Measurements from ENCODE around the gene EMSY. TPM values are rescaled to one million over a fixed set of nuclear protein-coding genes. Genes with fewer than 3 reads are reported as not detected.

Gene EMSY
- total and polyA plus RNA-seq, 2 donors (not counting 3 experiments of a cell fraction or from before 2014, with no cell fraction given) = 18.3 to 25.7 TPM

DNA sequence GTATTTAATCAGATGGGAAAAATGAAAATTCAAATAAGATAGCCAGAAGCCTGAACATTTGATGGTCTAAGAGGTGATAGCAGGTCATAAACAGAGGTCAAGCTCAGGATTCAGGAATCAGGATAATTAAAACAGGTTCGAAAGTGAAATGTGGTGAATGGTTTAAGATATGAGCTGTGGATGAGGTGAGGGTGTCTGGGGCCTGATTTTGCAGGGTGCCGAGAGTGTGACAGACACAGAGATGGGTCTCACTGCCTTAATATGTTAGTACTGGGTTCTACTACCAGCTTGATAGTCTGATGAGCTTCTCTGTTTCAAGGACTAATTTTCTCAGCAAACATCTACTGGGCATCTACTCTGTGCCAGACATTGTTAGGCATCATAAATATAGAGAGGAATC is 19.9 kb upstream of the EMSY start:
- CTCF ChIA-PET = interaction anchor here (1.0 to 1.1 kb wide), 2 partner anchors 18 to 88 kb away, joined by 3 read pairs; no protein-coding TSS in a partner anchor
- POLR2A ChIA-PET = no interaction called here
- Histone ChIP-seq H4K20me1 (replicated peaks; ENCODE audit: control insufficient read depth, extremely low read depth, insufficient read depth, low read length) (no peaks in the 10 kb centered on the region), H3K36me3 (ENCODE audit: control insufficient read depth in 2 of 2, extremely low read depth in 1 of 2, insufficient read depth in 2 of 2, low read length in 2 of 2) (no peaks in the 10 kb centered on the region), H3K27me3 (ENCODE audit: control insufficient read depth in 2 of 2, insufficient read depth in 2 of 2, low read length in 2 of 2) (peaks cover 18 to 30% of the 10 kb centered on the region in 2 experiments), H3K79me2 (ENCODE audit: control insufficient read depth, insufficient read depth, low read length) (no peaks in the 10 kb centered on the region), H3K27ac (ENCODE audit: insufficient read depth, low read depth, low read length) (no peak overlapping the region), H3K4me2 (ENCODE audit: insufficient read depth, low read length) (no peak overlapping the region), H3K9me1 (replicated peaks; ENCODE audit: control insufficient read depth, extremely low read depth, insufficient read depth, low read length) (no peaks in the 10 kb centered on the region), H2AFZ (ENCODE audit: low read depth, low read length) (no peak overlapping the region), H3K4me1 (ENCODE audit: control insufficient read depth, extremely low read depth, insufficient read depth, low read length) (no peaks in the 10 kb centered on the region), H3K9me3 (replicated peaks; ENCODE audit: control insufficient read depth, insufficient read depth, low read length) (no peaks in the 10 kb centered on the region), H3K4me3 (replicated peaks in 1 of 3; ENCODE audit: insufficient read depth in 1 of 3, low read depth in 1 of 3, low read length in 3 of 3) (no peak overlapping the region), H3K9ac (replicated peaks; ENCODE audit: extremely low read depth, insufficient read depth, low read length) (no peak overlapping the region)
- dilution Hi-C loops (cut with MboI; ENCODE audit: extremely low pct_ligation_motif_present, low sequenced_read_pairs) = no loop called here
- no peak for DNase-seq (ENCODE audit: low read depth, low spot score)
- intact Hi-C loops (cut with micrococcal nuclease) = loop anchor here (5.0 kb wide), 1 partner anchor 218 kb away; the partner anchor contains the start of gene WNT11
- FAIRE-seq = no peak
- BruUV-seq (replicated peaks) = no TSS peak
- TF ChIP-seq JUN (IDR thresholded peaks at IDR 0.05; ENCODE audit: borderline replicate concordance, insufficient read depth, insufficient read length, low read depth) (no peak), MYC (IDR thresholded peaks at IDR 0.05; ENCODE audit: low read depth, low read length) (no peak), POLR2A (IDR thresholded peaks at IDR 0.05; ENCODE audit: low read depth, low read length) (no peak), POLR2AphosphoS5 (IDR thresholded peaks at IDR 0.05; ENCODE audit: insufficient read depth, low read depth, low read length) (no peak), GATA2 (IDR thresholded peaks at IDR 0.05; ENCODE audit: insufficient read depth, insufficient read length, low read depth, low read length) (no peak), FOS (IDR thresholded peaks at IDR 0.05; ENCODE audit: borderline replicate concordance, insufficient read depth, low read length) (no peak), EZH2 (IDR thresholded peaks at IDR 0.05; ENCODE audit: borderline replicate concordance, low read depth, low read length, severe bottlenecking) (no peak), MAX (IDR thresholded peaks at IDR 0.05; ENCODE audit: insufficient read depth, insufficient read length) (no peak)
- TF ChIP-seq, protein P1, sequence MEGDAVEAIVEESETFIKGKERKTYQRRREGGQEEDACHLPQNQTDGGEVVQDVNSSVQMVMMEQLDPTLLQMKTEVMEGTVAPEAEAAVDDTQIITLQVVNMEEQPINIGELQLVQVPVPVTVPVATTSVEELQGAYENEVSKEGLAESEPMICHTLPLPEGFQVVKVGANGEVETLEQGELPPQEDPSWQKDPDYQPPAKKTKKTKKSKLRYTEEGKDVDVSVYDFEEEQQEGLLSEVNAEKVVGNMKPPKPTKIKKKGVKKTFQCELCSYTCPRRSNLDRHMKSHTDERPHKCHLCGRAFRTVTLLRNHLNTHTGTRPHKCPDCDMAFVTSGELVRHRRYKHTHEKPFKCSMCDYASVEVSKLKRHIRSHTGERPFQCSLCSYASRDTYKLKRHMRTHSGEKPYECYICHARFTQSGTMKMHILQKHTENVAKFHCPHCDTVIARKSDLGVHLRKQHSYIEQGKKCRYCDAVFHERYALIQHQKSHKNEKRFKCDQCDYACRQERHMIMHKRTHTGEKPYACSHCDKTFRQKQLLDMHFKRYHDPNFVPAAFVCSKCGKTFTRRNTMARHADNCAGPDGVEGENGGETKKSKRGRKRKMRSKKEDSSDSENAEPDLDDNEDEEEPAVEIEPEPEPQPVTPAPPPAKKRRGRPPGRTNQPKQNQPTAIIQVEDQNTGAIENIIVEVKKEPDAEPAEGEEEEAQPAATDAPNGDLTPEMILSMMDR (IDR thresholded peaks at IDR 0.05; ENCODE audit: extremely low read depth in 1 of 2, insufficient read depth in 1 of 2, low read depth in 1 of 2, low read length in 2 of 2) = no peak

Data from endothelial cell of umbilical vein (primary cell).